GM23338 (cell line): ENCODE results near the gene C15orf62. TPM values are rescaled to one million over a fixed set of nuclear protein-coding genes. Genes with fewer than 3 reads are reported as not detected.
A peak's percentile ranks its signal among the peaks of the same experiment; 100 is the strongest.

ENCODE experiments used
- ATAC-seq: fragments of 200-7000 bp; cut with Tn5 transposase; 3 replicates; pipeline ENCODE4 v1.9.1; 2020
- DNase-seq: peaks from one replicate; pipeline ENCODE4 v3.0.0-alpha.2; 2015; ENCODE audit warnings: low spot score
- H2AFZ ChIP-seq: fragments of 200-600 bp; sonication (generic); 2 replicates; pipeline ENCODE4 v1.8.0; 2016; ENCODE audit warnings: antibody characterized with exemption, mild to moderate bottlenecking, moderate library complexity
- H3F3A ChIP-seq: fragments of 200-600 bp; sonication (generic); replicated peaks from 2 replicates; pipeline ENCODE4 v1.8.0; 2017; ENCODE audit warnings: antibody characterized with exemption, mixed run types, low read depth
- H3K27ac ChIP-seq: fragments of 200-600 bp; sonication (generic); 2 replicates; pipeline ENCODE4 v1.6.1; 2016; ENCODE audit warnings: low read depth
- H3K27me3 ChIP-seq: fragments of 200-600 bp; sonication (generic); 2 replicates; pipeline ENCODE4 v1.8.0; 2016; ENCODE audit warnings: mild to moderate bottlenecking, mixed run types, moderate library complexity; ENCODE audit not compliant: insufficient read depth
- H3K36me3 ChIP-seq: fragments of 200-600 bp; sonication (generic); 2 replicates; pipeline ENCODE4 v1.8.0; 2016; ENCODE audit warnings: mild to moderate bottlenecking; ENCODE audit not compliant: insufficient read depth
- H3K4me1 ChIP-seq: fragments of 200-600 bp; sonication (generic); 2 replicates; pipeline ENCODE4 v1.8.0; 2016; ENCODE audit warnings: mild to moderate bottlenecking, moderate library complexity; ENCODE audit not compliant: insufficient read depth
- H3K4me2 ChIP-seq: fragments of 200-600 bp; sonication (generic); 2 replicates; pipeline ENCODE4 v1.7.1; 2017; ENCODE audit warnings: mixed run types
- H3K4me3 ChIP-seq: fragments of 200-600 bp; sonication (generic); 2 replicates; pipeline ENCODE4 v1.6.1; 2016; ENCODE audit warnings: mixed run types
- H3K79me2 ChIP-seq: fragments of 200-600 bp; sonication (generic); replicated peaks from 2 replicates; pipeline ENCODE4 v1.8.0; 2017; ENCODE audit warnings: mild to moderate bottlenecking; ENCODE audit not compliant: insufficient read depth
- H3K9me2 ChIP-seq: fragments of 200-600 bp; sonication (generic); 2 replicates; pipeline ENCODE4 v1.8.0; 2017; ENCODE audit not compliant: insufficient read depth
- H4K20me1 ChIP-seq: fragments of 200-600 bp; sonication (generic); replicated peaks from 2 replicates; pipeline ENCODE4 v1.8.0; 2017; ENCODE audit warnings: mild to moderate bottlenecking; ENCODE audit not compliant: insufficient read depth
- H3K27ac Mint-ChIP-seq: 2 replicates; pipeline ENCODE4 v1.8.0; 2020; ENCODE audit warnings: inconsistent platforms, mild to moderate bottlenecking, moderate library complexity, mixed read lengths
- H3K27me3 Mint-ChIP-seq: 3 replicates; pipeline ENCODE4 v1.8.0; 2022; ENCODE audit warnings: low read depth, mild to moderate bottlenecking, moderate library complexity, mixed read lengths, inconsistent platforms; ENCODE audit not compliant: insufficient read depth, poor library complexity
- H3K36me3 Mint-ChIP-seq: 3 replicates; pipeline ENCODE4 v1.8.0; 2021; ENCODE audit warnings: low read depth, mild to moderate bottlenecking, inconsistent platforms, moderate library complexity, mixed read lengths
- H3K4me1 Mint-ChIP-seq: 3 replicates; pipeline ENCODE4 v1.8.0; 2020; ENCODE audit warnings: mild to moderate bottlenecking, inconsistent platforms, mixed read lengths
- H3K4me3 Mint-ChIP-seq: 3 replicates; pipeline ENCODE4 v1.8.0; 2021; ENCODE audit warnings: moderate library complexity, mild to moderate bottlenecking, inconsistent platforms, mixed read lengths
- H3K9me3 Mint-ChIP-seq: 3 replicates; pipeline ENCODE4 v1.8.0; 2020; ENCODE audit warnings: moderate library complexity, mild to moderate bottlenecking, inconsistent platforms, mixed read lengths
- CREB1 ChIP-seq: fragments of 250-450 bp; sonication (Bioruptor Pico); IDR thresholded peaks from 2 replicates; pipeline ENCODE4 v1.5.0; 2020; ENCODE audit warnings: low read depth, mild to moderate bottlenecking, moderate library complexity
- EZH2 ChIP-seq: fragments of 200-600 bp; sonication (generic); IDR thresholded peaks from one replicate; pipeline ENCODE4 v1.8.0; 2017; ENCODE audit warnings: antibody characterized with exemption, mild to moderate bottlenecking, low read depth; ENCODE audit not compliant: unreplicated experiment
- EZH2phosphoT487 ChIP-seq: fragments of 200-600 bp; sonication (generic); IDR thresholded peaks from one replicate; pipeline ENCODE4 v1.8.1; 2018; ENCODE audit warnings: antibody characterized with exemption; ENCODE audit not compliant: unreplicated experiment
- NANOG ChIP-seq: IDR thresholded peaks from 2 replicates; pipeline ENCODE4 v1.6.1; 2016; ENCODE audit warnings: antibody characterized with exemption, borderline replicate concordance
- POLR2AphosphoS5 ChIP-seq: IDR thresholded peaks from 2 replicates; pipeline ENCODE4 v1.6.1; 2016; ENCODE audit warnings: antibody characterized with exemption, low read depth
- ZNF114 ChIP-seq: fragments of 250-450 bp; sonication (Bioruptor Pico); IDR thresholded peaks from 2 replicates; pipeline ENCODE4 v1.5.0; 2020; ENCODE audit warnings: mild to moderate bottlenecking, moderate library complexity
- polyA plus RNA-seq: library from polyadenylated mRNA; unstranded; fragments of >200 nt; fragmentation: Nextera tagmentation; extraction: Ambion mirVana; gene quantifications from 2 replicates; pipeline ENCODE4 v1.2.1, GENCODE V29; 2016
- total RNA-seq: library from RNA; depleted of rRNA; stranded (reverse); fragments of >200 nt; shearing (Covaris generic); gene quantifications from 2 replicates; pipeline ENCODE4 v1.2.3, GENCODE V29; 2014
- TF ChIP-seq, protein P1 (sequence below): IDR thresholded peaks from 2 replicates; pipeline ENCODE4 v1.6.1; 2016; ENCODE audit warnings: antibody characterized with exemption
- TF ChIP-seq, protein P2 (sequence below): IDR thresholded peaks from one replicate; pipeline ENCODE4 v1.6.1; 2018; ENCODE audit warnings: antibody characterized with exemption; ENCODE audit not compliant: unreplicated experiment
- TF ChIP-seq, protein P3 (sequence below), 2 experiments: fragments of 200-600 bp in 1 of 2; sonication (generic) in 1 of 2; conservative IDR thresholded peaks; 2 replicates each; pipeline versions ENCODE4 v1.5.1 to v1.6.1; 2016 to 2017; ENCODE audit warnings: antibody characterized with exemption in 2 of 2, low read depth in 2 of 2, mild to moderate bottlenecking in 2 of 2, moderate library complexity in 1 of 2

The C15orf62 gene
- total and polyA plus RNA-seq, 2 experiments from 2014 or later = 0.16 to 0.80 TPM

DNA sequence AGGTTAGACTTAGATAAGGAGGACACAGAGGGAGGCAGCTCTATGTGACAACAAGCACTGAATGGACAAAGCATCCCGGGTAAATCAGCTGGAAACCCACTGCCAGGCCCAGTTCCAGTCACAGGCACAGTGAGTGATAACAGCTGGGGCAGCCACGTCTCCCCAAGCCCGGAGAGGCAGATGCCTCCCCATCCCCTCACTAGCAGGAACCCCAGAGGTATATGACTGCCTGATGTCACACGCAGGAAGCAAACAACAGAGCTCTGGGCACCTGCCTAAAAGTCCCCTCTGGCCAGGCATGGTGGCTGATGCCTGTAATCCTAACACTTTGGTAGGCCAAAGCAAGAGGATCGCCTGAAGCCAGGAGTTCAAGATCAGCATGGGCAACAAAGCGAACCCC, 18.2 kb downstream of the C15orf62 start:
- DNase-seq (peak; percentile 37), ATAC-seq (peak; percentile 13)
- H4K20me1 ChIP-seq = 0 out of 2 replicates have a peak, but pooled peaks cover 3% of the 10 kb centered on the region
- Mint-ChIP-seq H3K27me3 (peaks cover 13% of the 10 kb centered on the region), H3K27ac (peak overlapping the region; percentile 86), H3K4me3 (peak overlapping the region; percentile 60), H3K36me3 (peaks cover 7% of the 10 kb centered on the region; the same call in 2 of the 3 replicates), H3K4me1 (peaks cover 59% of the 10 kb centered on the region), H3K9me3 (no peaks in the 10 kb centered on the region)
- peaks cover 52% of the 10 kb centered on the region for H3K4me1 ChIP-seq
- TF ChIP-seq EZH2 (no peak), CREB1 (CRISPR knock-in tag) (no peak), EZH2phosphoT487 (no peak), ZNF114 (CRISPR knock-in tag) (no peak), NANOG (no peak), POLR2AphosphoS5 (no peak)
- TF ChIP-seq, protein P1, sequence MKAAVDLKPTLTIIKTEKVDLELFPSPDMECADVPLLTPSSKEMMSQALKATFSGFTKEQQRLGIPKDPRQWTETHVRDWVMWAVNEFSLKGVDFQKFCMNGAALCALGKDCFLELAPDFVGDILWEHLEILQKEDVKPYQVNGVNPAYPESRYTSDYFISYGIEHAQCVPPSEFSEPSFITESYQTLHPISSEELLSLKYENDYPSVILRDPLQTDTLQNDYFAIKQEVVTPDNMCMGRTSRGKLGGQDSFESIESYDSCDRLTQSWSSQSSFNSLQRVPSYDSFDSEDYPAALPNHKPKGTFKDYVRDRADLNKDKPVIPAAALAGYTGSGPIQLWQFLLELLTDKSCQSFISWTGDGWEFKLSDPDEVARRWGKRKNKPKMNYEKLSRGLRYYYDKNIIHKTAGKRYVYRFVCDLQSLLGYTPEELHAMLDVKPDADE = no peak
- TF ChIP-seq, protein P2, sequence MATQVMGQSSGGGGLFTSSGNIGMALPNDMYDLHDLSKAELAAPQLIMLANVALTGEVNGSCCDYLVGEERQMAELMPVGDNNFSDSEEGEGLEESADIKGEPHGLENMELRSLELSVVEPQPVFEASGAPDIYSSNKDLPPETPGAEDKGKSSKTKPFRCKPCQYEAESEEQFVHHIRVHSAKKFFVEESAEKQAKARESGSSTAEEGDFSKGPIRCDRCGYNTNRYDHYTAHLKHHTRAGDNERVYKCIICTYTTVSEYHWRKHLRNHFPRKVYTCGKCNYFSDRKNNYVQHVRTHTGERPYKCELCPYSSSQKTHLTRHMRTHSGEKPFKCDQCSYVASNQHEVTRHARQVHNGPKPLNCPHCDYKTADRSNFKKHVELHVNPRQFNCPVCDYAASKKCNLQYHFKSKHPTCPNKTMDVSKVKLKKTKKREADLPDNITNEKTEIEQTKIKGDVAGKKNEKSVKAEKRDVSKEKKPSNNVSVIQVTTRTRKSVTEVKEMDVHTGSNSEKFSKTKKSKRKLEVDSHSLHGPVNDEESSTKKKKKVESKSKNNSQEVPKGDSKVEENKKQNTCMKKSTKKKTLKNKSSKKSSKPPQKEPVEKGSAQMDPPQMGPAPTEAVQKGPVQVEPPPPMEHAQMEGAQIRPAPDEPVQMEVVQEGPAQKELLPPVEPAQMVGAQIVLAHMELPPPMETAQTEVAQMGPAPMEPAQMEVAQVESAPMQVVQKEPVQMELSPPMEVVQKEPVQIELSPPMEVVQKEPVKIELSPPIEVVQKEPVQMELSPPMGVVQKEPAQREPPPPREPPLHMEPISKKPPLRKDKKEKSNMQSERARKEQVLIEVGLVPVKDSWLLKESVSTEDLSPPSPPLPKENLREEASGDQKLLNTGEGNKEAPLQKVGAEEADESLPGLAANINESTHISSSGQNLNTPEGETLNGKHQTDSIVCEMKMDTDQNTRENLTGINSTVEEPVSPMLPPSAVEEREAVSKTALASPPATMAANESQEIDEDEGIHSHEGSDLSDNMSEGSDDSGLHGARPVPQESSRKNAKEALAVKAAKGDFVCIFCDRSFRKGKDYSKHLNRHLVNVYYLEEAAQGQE = no peak
- TF ChIP-seq, protein P3, sequence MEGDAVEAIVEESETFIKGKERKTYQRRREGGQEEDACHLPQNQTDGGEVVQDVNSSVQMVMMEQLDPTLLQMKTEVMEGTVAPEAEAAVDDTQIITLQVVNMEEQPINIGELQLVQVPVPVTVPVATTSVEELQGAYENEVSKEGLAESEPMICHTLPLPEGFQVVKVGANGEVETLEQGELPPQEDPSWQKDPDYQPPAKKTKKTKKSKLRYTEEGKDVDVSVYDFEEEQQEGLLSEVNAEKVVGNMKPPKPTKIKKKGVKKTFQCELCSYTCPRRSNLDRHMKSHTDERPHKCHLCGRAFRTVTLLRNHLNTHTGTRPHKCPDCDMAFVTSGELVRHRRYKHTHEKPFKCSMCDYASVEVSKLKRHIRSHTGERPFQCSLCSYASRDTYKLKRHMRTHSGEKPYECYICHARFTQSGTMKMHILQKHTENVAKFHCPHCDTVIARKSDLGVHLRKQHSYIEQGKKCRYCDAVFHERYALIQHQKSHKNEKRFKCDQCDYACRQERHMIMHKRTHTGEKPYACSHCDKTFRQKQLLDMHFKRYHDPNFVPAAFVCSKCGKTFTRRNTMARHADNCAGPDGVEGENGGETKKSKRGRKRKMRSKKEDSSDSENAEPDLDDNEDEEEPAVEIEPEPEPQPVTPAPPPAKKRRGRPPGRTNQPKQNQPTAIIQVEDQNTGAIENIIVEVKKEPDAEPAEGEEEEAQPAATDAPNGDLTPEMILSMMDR (conservative IDR thresholded peaks at IDR 0.05; ENCODE audit: low read depth in 2 of 2) = no peak
- peaks cover 33% of the 10 kb centered on the region for H3K79me2 ChIP-seq
- H3K36me3 ChIP-seq = no peaks in the 10 kb centered on the region
- H3K27me3 ChIP-seq = no peaks in the 10 kb centered on the region
- H3K4me3 ChIP-seq = peak overlapping the region; percentile 41; the same call in 1 of the 2 replicates
- no peaks in the 10 kb centered on the region for H3K9me2 ChIP-seq
- peaks cover 9% of the 10 kb centered on the region; the same call in 1 of the 2 replicates for H3F3A ChIP-seq
- peak overlapping the region; percentile 72 for H3K4me2 ChIP-seq
- no peak overlapping the region for H2AFZ ChIP-seq
- H3K27ac ChIP-seq = peak overlapping the region; percentile 16; the same call in 1 of the 2 replicates
